HEK293 (cell line): ENCODE data around the gene CFAP157.

Source experiments
- GLIS2 ChIP-seq: fragments of 450-650 bp; formaldehyde crosslinking; IDR thresholded peaks from 2 replicates; pipeline ENCODE4 v1.5.1; 2016; ENCODE audit warnings: missing biosample characterization, missing genetic modification characterization
- KLF16 ChIP-seq: fragments of 450-650 bp; formaldehyde crosslinking; IDR thresholded peaks from 2 replicates; pipeline ENCODE4 v1.5.1; 2017; ENCODE audit warnings: missing biosample characterization, missing genetic modification characterization
- MYNN ChIP-seq: fragments of 450-650 bp; formaldehyde crosslinking; IDR thresholded peaks from 2 replicates; pipeline ENCODE4 v1.5.1; 2016; ENCODE audit warnings: missing biosample characterization, missing genetic modification characterization, borderline replicate concordance
- PRDM1 ChIP-seq: fragments of 450-650 bp; formaldehyde crosslinking; IDR thresholded peaks from 2 replicates; pipeline ENCODE4; 2016; ENCODE audit warnings: missing biosample characterization, missing genetic modification characterization
- PRDM2 ChIP-seq: fragments of 450-650 bp; formaldehyde crosslinking; IDR thresholded peaks from 2 replicates; pipeline ENCODE4 v1.5.1; 2016; ENCODE audit warnings: missing biosample characterization, missing genetic modification characterization, borderline replicate concordance
- PRDM6 ChIP-seq: fragments of 450-650 bp; formaldehyde crosslinking; IDR thresholded peaks from 2 replicates; pipeline ENCODE4 v1.5.1; 2017; ENCODE audit warnings: missing biosample characterization, missing genetic modification characterization
- ZNF214 ChIP-seq: fragments of 450-650 bp; formaldehyde crosslinking; IDR thresholded peaks from 2 replicates; pipeline ENCODE4 v1.5.1; 2017; ENCODE audit warnings: missing biosample characterization, mild to moderate bottlenecking, missing genetic modification characterization, borderline replicate concordance
- ZNF513 ChIP-seq: fragments of 450-650 bp; IDR thresholded peaks from 2 replicates; pipeline ENCODE4 v1.5.1; 2018; ENCODE audit warnings: missing biosample characterization, missing genetic modification characterization
- ZNF624 ChIP-seq: fragments of 450-650 bp; formaldehyde crosslinking; IDR thresholded peaks from 2 replicates; pipeline ENCODE4 v1.5.1; 2017; ENCODE audit warnings: missing biosample characterization, missing genetic modification characterization
- ZSCAN16 ChIP-seq: fragments of 450-650 bp; formaldehyde crosslinking; IDR thresholded peaks from 2 replicates; pipeline ENCODE4 v1.5.1; 2016; ENCODE audit warnings: missing biosample characterization, missing genetic modification characterization
- TF ChIP-seq, protein P1 (sequence below): fragments of 450-650 bp; formaldehyde crosslinking; IDR thresholded peaks from 2 replicates; pipeline ENCODE4 v1.5.1; 2016; ENCODE audit warnings: missing biosample characterization, missing genetic modification characterization
- TF ChIP-seq, protein P2 (sequence below): fragments of 450-650 bp; formaldehyde crosslinking; IDR thresholded peaks from 2 replicates; pipeline ENCODE4 v1.5.1; 2016; ENCODE audit warnings: missing biosample characterization, missing genetic modification characterization
- TF ChIP-seq, protein P3 (sequence below): fragments of 450-650 bp; formaldehyde crosslinking; IDR thresholded peaks from 2 replicates; pipeline ENCODE4 v1.5.1; 2016; ENCODE audit warnings: missing biosample characterization, missing genetic modification characterization
- TF ChIP-seq, protein P4 (sequence below): fragments of 450-650 bp; formaldehyde crosslinking; IDR thresholded peaks from 2 replicates; pipeline ENCODE4 v1.5.1; 2016; ENCODE audit warnings: missing biosample characterization, missing genetic modification characterization

GRCh38 chr9:127707766-127708165, 978 bp downstream of the CFAP157 start:
- TF ChIP-seq PRDM6 (tag by site-specific recombination) (no peak), PRDM1 (no peak), ZNF513 (tag by site-specific recombination) (no peak), KLF16 (no peak), PRDM2 (tag by site-specific recombination) (no peak), MYNN (no peak), ZSCAN16 (tag by site-specific recombination) (no peak), ZNF624 (tag by site-specific recombination) (no peak), ZNF214 (no peak), GLIS2 (tag by site-specific recombination) (no peak)
- TF ChIP-seq, protein P1, sequence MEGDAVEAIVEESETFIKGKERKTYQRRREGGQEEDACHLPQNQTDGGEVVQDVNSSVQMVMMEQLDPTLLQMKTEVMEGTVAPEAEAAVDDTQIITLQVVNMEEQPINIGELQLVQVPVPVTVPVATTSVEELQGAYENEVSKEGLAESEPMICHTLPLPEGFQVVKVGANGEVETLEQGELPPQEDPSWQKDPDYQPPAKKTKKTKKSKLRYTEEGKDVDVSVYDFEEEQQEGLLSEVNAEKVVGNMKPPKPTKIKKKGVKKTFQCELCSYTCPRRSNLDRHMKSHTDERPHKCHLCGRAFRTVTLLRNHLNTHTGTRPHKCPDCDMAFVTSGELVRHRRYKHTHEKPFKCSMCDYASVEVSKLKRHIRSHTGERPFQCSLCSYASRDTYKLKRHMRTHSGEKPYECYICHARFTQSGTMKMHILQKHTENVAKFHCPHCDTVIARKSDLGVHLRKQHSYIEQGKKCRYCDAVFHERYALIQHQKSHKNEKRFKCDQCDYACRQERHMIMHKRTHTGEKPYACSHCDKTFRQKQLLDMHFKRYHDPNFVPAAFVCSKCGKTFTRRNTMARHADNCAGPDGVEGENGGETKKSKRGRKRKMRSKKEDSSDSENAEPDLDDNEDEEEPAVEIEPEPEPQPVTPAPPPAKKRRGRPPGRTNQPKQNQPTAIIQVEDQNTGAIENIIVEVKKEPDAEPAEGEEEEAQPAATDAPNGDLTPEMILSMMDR (tag by site-specific recombination): no peak
- TF ChIP-seq, protein P2, sequence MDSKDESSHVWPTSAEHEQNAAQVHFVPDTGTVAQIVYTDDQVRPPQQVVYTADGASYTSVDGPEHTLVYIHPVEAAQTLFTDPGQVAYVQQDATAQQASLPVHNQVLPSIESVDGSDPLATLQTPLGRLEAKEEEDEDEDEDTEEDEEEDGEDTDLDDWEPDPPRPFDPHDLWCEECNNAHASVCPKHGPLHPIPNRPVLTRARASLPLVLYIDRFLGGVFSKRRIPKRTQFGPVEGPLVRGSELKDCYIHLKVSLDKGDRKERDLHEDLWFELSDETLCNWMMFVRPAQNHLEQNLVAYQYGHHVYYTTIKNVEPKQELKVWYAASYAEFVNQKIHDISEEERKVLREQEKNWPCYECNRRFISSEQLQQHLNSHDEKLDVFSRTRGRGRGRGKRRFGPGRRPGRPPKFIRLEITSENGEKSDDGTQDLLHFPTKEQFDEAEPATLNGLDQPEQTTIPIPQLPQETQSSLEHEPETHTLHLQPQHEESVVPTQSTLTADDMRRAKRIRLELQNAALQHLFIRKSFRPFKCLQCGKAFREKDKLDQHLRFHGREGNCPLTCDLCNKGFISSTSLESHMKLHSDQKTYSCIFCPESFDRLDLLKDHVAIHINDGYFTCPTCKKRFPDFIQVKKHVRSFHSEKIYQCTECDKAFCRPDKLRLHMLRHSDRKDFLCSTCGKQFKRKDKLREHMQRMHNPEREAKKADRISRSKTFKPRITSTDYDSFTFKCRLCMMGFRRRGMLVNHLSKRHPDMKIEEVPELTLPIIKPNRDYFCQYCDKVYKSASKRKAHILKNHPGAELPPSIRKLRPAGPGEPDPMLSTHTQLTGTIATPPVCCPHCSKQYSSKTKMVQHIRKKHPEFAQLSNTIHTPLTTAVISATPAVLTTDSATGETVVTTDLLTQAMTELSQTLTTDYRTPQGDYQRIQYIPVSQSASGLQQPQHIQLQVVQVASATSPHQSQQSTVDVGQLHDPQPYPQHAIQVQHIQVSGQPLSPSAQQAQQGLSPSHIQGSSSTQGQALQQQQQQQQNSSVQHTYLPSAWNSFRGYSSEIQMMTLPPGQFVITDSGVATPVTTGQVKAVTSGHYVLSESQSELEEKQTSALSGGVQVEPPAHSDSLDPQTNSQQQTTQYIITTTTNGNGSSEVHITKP (tag by site-specific recombination): no peak
- TF ChIP-seq, protein P3, sequence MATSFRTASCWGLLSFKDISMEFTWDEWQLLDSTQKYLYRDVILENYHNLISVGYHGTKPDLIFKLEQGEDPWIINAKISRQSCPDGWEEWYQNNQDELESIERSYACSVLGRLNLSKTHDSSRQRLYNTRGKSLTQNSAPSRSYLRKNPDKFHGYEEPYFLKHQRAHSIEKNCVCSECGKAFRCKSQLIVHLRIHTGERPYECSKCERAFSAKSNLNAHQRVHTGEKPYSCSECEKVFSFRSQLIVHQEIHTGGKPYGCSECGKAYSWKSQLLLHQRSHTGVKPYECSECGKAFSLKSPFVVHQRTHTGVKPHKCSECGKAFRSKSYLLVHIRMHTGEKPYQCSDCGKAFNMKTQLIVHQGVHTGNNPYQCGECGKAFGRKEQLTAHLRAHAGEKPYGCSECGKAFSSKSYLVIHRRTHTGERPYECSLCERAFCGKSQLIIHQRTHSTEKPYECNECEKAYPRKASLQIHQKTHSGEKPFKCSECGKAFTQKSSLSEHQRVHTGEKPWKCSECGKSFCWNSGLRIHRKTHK (tag by site-specific recombination): no peak
- TF ChIP-seq, protein P4, sequence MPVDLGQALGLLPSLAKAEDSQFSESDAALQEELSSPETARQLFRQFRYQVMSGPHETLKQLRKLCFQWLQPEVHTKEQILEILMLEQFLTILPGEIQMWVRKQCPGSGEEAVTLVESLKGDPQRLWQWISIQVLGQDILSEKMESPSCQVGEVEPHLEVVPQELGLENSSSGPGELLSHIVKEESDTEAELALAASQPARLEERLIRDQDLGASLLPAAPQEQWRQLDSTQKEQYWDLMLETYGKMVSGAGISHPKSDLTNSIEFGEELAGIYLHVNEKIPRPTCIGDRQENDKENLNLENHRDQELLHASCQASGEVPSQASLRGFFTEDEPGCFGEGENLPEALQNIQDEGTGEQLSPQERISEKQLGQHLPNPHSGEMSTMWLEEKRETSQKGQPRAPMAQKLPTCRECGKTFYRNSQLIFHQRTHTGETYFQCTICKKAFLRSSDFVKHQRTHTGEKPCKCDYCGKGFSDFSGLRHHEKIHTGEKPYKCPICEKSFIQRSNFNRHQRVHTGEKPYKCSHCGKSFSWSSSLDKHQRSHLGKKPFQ: no peak
